Right lung (tissue), 5 donors: Measurements from ENCODE around the gene LGALS9B. TPM values are rescaled to one million over a fixed set of nuclear protein-coding genes. Genes with fewer than 3 reads are reported as not detected.
"Not testable (repeated sequence)": the region's sequence is repeated elsewhere in the genome, so short reads cannot be mapped to it uniquely, and the experiment has no call there.

Experiments used
- DNase-seq, 2 donors: peaks; one replicate each; pipeline ENCODE4 v3.0.0-alpha.2; 2013
- polyA plus RNA-seq, 5 donors: library from polyadenylated mRNA; unstranded; fragments of 120-200 nt; gene quantifications; one replicate each; pipeline versions ENCODE4 v1.2.1 to v1.2.3, GENCODE V29; 2013; ENCODE audit warnings: inconsistent platforms in 1 of 5, low replicate concordance in 1 of 5; ENCODE audit not compliant: insufficient read length in 5 of 5, insufficient read depth in 1 of 5

The LGALS9B gene
- polyA plus RNA-seq, 5 donors = 0.20 to 0.30 TPM; not detected in 3

- DNase-seq = not testable (repeated sequence)
Observed at GRCh38 chr17:20416381-20416911, 50.9 kb downstream of the LGALS9B start.

- not testable (repeated sequence) for DNase-seq
Observed at GRCh38 chr17:20415479-20415878, 51.9 kb downstream of the LGALS9B start.

DNA sequence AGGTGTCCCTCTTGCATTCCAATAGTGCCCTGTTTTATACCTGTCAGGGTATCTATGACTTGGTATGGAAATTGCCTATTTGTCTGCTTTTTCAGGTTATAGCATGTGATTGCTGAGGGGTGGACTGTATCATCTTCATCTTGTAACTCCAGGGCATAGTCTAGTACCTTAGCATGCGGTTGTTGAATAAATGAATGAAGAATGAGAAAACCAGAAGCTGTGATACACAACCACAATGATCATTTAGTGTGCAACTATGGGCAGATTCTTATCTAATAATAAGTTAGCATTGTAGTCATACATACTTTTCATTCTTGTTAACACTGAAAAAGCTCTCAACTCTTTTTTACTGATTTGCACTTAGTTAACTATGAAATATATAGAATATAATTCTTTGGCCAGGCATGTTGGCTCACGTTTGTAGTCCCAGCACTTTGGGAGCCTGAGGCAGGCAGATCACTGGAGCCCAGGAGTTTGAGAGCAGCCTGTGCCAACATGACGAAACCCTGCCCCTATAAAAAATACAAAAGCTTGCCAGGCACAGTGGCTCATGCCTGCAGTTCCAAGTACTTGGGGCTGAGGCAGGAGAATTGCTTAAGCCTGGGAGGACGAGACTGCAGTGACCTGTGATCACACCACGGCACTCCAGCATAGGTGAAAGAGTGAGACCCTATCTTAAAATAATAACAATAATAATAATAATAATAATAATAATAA is 65.9 kb downstream of the LGALS9B start:
- DNase-seq = not testable (repeated sequence)

DNA sequence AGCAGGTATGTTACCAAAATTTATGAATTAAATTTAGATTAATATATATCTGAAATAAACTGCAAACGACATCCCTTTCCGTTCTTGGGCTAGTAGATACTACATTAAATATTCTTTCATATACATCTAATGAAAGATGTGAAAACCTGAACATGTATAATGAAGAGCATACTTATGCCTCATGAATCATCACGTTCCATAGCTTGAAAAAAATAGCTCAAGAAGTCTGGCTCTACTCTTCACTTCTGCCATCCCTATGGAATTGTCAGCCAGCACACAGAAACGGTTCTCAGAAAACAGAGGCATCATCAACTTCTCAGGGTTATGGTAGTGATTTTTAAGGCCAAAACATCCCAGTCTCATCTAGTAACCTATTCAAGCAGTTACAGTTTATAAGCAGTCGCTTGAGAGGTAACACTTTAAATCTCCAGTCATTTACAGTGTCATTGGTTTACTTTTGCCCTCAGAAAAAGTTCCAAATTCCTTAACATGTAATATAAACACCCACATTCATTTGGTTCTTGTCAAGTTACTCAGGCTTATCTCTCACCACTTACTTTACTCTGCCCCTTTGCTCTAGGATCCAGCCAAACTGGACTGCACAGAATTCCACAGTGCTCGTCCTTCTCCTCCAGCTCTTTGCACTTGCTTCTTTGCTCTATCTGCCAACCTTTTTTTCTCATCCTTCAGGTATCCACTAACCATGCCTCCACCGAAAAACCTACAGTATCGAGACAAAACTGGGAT is 66.6 kb downstream of the LGALS9B start:
- DNase-seq = not testable (repeated sequence)

Other genes starting within 250 kb of the LGALS9B start
- not detected for gene CDRT15L2, start 112.2 kb upstream of the LGALS9B start, polyA plus RNA-seq